MG63 (cell line): ENCODE data around the gene SLC39A11. TPM values are rescaled to one million over a fixed set of nuclear protein-coding genes. Genes with fewer than 3 reads are reported as not detected.
A peak's percentile ranks its signal among the peaks of the same experiment; 100 is the strongest.
"Not testable (repeated sequence)": the region's sequence is repeated elsewhere in the genome, so short reads cannot be mapped to it uniquely, and the experiment has no call there.

Source experiments
- DNase-seq: peaks from one replicate; pipeline ENCODE4 v3.0.0-alpha.2; 2020
- H3K27me3 ChIP-seq: fragments of 250-450 bp; sonication (Bioruptor Pico); 2 replicates; pipeline ENCODE4 v1.5.1; 2020; ENCODE audit warnings: mild to moderate bottlenecking, moderate library complexity
- H3K36me3 ChIP-seq: fragments of 250-450 bp; sonication (Bioruptor Pico); 2 replicates; pipeline ENCODE4 v1.5.1; 2020; ENCODE audit warnings: mild to moderate bottlenecking, moderate library complexity
- H3K4me3 ChIP-seq: fragments of 250-450 bp; sonication (Bioruptor Pico); 2 replicates; pipeline ENCODE4 v1.5.1; 2020; ENCODE audit warnings: mild to moderate bottlenecking, moderate library complexity
- H3K9me3 ChIP-seq: fragments of 250-450 bp; sonication (Bioruptor Pico); 2 replicates; pipeline ENCODE4 v1.5.1; 2020; ENCODE audit warnings: mild to moderate bottlenecking, moderate library complexity
- total RNA-seq: library from RNA; depleted of rRNA; stranded (reverse); fragments of >200 nt; shearing (Covaris generic); gene quantifications from 2 replicates; pipeline ENCODE4 v1.2.3, GENCODE V29; 2014; ENCODE audit warnings: low replicate concordance

SLC39A11 gene
- total RNA-seq, 1 experiment from 2014 or later = 13.7 TPM

GRCh38 chr17:73119631-73120030, 27.1 kb upstream of the SLC39A11 start:
- H3K9me3 ChIP-seq = no peaks in the 10 kb centered on the region
- H3K36me3 ChIP-seq = no peaks in the 10 kb centered on the region
- H3K4me3 ChIP-seq = no peak overlapping the region
- DNase-seq = peak; percentile 95
- no peaks in the 10 kb centered on the region for H3K27me3 ChIP-seq

GRCh38 chr17:73118951-73119391, 26.5 kb upstream of the SLC39A11 start:
- DNase-seq = no peak
- H3K27me3 ChIP-seq = no peaks in the 10 kb centered on the region
- no peak overlapping the region for H3K4me3 ChIP-seq
- no peaks in the 10 kb centered on the region for H3K9me3 ChIP-seq
- no peaks in the 10 kb centered on the region for H3K36me3 ChIP-seq

GRCh38 chr17:73118139-73118538, 25.7 kb upstream of the SLC39A11 start:
- Histone ChIP-seq H3K27me3 (no peaks in the 10 kb centered on the region), H3K36me3 (no peaks in the 10 kb centered on the region), H3K9me3 (no peaks in the 10 kb centered on the region), H3K4me3 (no peak overlapping the region)
- DNase-seq = no peak

- no peak overlapping the region for H3K4me3 ChIP-seq
- no peaks in the 10 kb centered on the region for H3K9me3 ChIP-seq
- H3K27me3 ChIP-seq = no peaks in the 10 kb centered on the region
- no peak for DNase-seq
- no peaks in the 10 kb centered on the region for H3K36me3 ChIP-seq
These were observed 19.8 kb upstream of the SLC39A11 start for GRCh38 chr17:73112246-73112645.

- Histone ChIP-seq H3K36me3 (no peaks in the 10 kb centered on the region), H3K27me3 (no peaks in the 10 kb centered on the region), H3K9me3 (no peaks in the 10 kb centered on the region), H3K4me3 (no peak overlapping the region)
- DNase-seq = no peak
These were observed 18.9 kb upstream of the SLC39A11 start for GRCh38 chr17:73111386-73111785.

GRCh38 chr17:73107191-73107590, 14.7 kb upstream of the SLC39A11 start:
- no peak overlapping the region for H3K4me3 ChIP-seq
- H3K36me3 ChIP-seq = no peaks in the 10 kb centered on the region
- H3K9me3 ChIP-seq = peaks cover 5% of the 10 kb centered on the region; the same call in 1 of the 2 replicates
- no peak for DNase-seq
- no peaks in the 10 kb centered on the region for H3K27me3 ChIP-seq

GRCh38 chr17:73105431-73105830, 12.9 kb upstream of the SLC39A11 start:
- Histone ChIP-seq H3K9me3 (peaks cover 5% of the 10 kb centered on the region; the same call in 1 of the 2 replicates), H3K27me3 (no peaks in the 10 kb centered on the region), H3K4me3 (no peak overlapping the region), H3K36me3 (no peaks in the 10 kb centered on the region)
- no peak for DNase-seq

GRCh38 chr17:73104450-73104849, 12.0 kb upstream of the SLC39A11 start:
- Histone ChIP-seq H3K9me3 (peaks cover 5% of the 10 kb centered on the region; the same call in 1 of the 2 replicates), H3K36me3 (no peaks in the 10 kb centered on the region), H3K4me3 (no peak overlapping the region), H3K27me3 (no peaks in the 10 kb centered on the region)
- no peak for DNase-seq

GRCh38 chr17:73103641-73104335, 11.3 kb upstream of the SLC39A11 start:
- DNase-seq = no peak
- no peaks in the 10 kb centered on the region for H3K27me3 ChIP-seq
- no peak overlapping the region for H3K4me3 ChIP-seq
- no peaks in the 10 kb centered on the region for H3K36me3 ChIP-seq
- peaks cover 5% of the 10 kb centered on the region; the same call in 1 of the 2 replicates for H3K9me3 ChIP-seq

GRCh38 chr17:73101031-73101430, 8.5 kb upstream of the SLC39A11 start:
- H3K4me3 ChIP-seq = no peak overlapping the region
- DNase-seq = peak; percentile 34
- H3K36me3 ChIP-seq = no peaks in the 10 kb centered on the region
- peaks cover 5% of the 10 kb centered on the region; the same call in 1 of the 2 replicates for H3K9me3 ChIP-seq
- no peaks in the 10 kb centered on the region for H3K27me3 ChIP-seq

GRCh38 chr17:73100363-73100762, 7.9 kb upstream of the SLC39A11 start:
- peaks cover 5% of the 10 kb centered on the region; the same call in 1 of the 2 replicates for H3K9me3 ChIP-seq

GRCh38 chr17:73099511-73099910, 7.0 kb upstream of the SLC39A11 start:
- Histone ChIP-seq H3K9me3 (peaks cover 5% of the 10 kb centered on the region; the same call in 1 of the 2 replicates), H3K4me3 (no peak overlapping the region), H3K27me3 (no peaks in the 10 kb centered on the region), H3K36me3 (no peaks in the 10 kb centered on the region)
- DNase-seq = no peak

More at GRCh38 chr17:73100363-73100762, 7.9 kb upstream of the SLC39A11 start:
- no peak for DNase-seq
- H3K36me3 ChIP-seq = no peaks in the 10 kb centered on the region
- no peaks in the 10 kb centered on the region for H3K27me3 ChIP-seq
- H3K4me3 ChIP-seq = no peak overlapping the region

GRCh38 chr17:73098919-73099318, 6.4 kb upstream of the SLC39A11 start:
- H3K9me3 ChIP-seq = peaks cover 5% of the 10 kb centered on the region; the same call in 1 of the 2 replicates
- no peaks in the 10 kb centered on the region for H3K27me3 ChIP-seq
- DNase-seq = no peak
- H3K36me3 ChIP-seq = no peaks in the 10 kb centered on the region
- no peak overlapping the region for H3K4me3 ChIP-seq

GRCh38 chr17:73097973-73098765, 5.7 kb upstream of the SLC39A11 start:
- not testable (repeated sequence) for H3K4me3 ChIP-seq, H3K9me3 ChIP-seq, H3K36me3 ChIP-seq, H3K27me3 ChIP-seq
- peak; percentile 23 for DNase-seq

- Histone ChIP-seq H3K4me3 (no peak overlapping the region), H3K9me3 (no peaks in the 10 kb centered on the region), H3K36me3 (no peaks in the 10 kb centered on the region), H3K27me3 (no peaks in the 10 kb centered on the region)
- DNase-seq = peak; percentile 73
These were observed 4.4 kb upstream of the SLC39A11 start for GRCh38 chr17:73096866-73097265.

GRCh38 chr17:73096211-73096610, 3.7 kb upstream of the SLC39A11 start:
- H3K4me3 ChIP-seq = no peak overlapping the region
- no peak for DNase-seq
- H3K36me3 ChIP-seq = no peaks in the 10 kb centered on the region
- no peaks in the 10 kb centered on the region for H3K9me3 ChIP-seq
- no peaks in the 10 kb centered on the region for H3K27me3 ChIP-seq

GRCh38 chr17:73093286-73093685, 798 bp upstream of the SLC39A11 start:
- H3K4me3 ChIP-seq = no peak overlapping the region
- H3K9me3 ChIP-seq = no peaks in the 10 kb centered on the region
- no peaks in the 10 kb centered on the region for H3K36me3 ChIP-seq
- DNase-seq = no peak
- H3K27me3 ChIP-seq = no peaks in the 10 kb centered on the region
